GM12892 (cell line): Measurements from ENCODE around the gene SLC25A36.

Experiments used
- DNase-seq: peaks from one replicate; pipeline ENCODE4 v3.0.0; 2011; ENCODE audit not compliant: insufficient read length
- FAIRE-seq: peaks from 2 replicates; lab custom pipeline; 2011; peaks lifted over from hg19 to GRCh38; lab: Jason Lieb, UNC
- POLR2A ChIP-seq: IDR thresholded peaks from 2 replicates; pipeline ENCODE4 v1.6.1; 2011; ENCODE audit warnings: low read depth, low read length, control low read depth
- POLR2AphosphoS5 ChIP-seq: IDR thresholded peaks from 2 replicates; pipeline ENCODE4 v1.6.1; 2011; ENCODE audit warnings: low read depth, low read length, control low read depth
- TAF1 ChIP-seq: IDR thresholded peaks from 2 replicates; pipeline ENCODE4 v1.6.1; 2011; ENCODE audit warnings: low read depth, mild to moderate bottlenecking, control low read depth, low read length, borderline replicate concordance

Gene SLC25A36

GRCh38 chr3:140913728-140914127 is 27.9 kb upstream of the SLC25A36 start:
- TF ChIP-seq POLR2A (no peak), TAF1 (no peak), POLR2AphosphoS5 (no peak)
- DNase-seq (no peak), FAIRE-seq (no peak)

- TF ChIP-seq POLR2A: no peak
- no peak for TF ChIP-seq POLR2AphosphoS5
- no peak for TF ChIP-seq TAF1
- DNase-seq: no peak
- FAIRE-seq: no peak
These were observed 27.2 kb upstream of the SLC25A36 start for GRCh38 chr3:140914384-140914945.

GRCh38 chr3:140916603-140917002 is 25.0 kb upstream of the SLC25A36 start:
- FAIRE-seq: no peak
- TF ChIP-seq POLR2AphosphoS5: no peak
- no peak for TF ChIP-seq POLR2A
- no peak for TF ChIP-seq TAF1
- no peak for DNase-seq

- no peak for TF ChIP-seq TAF1
- no peak for TF ChIP-seq POLR2A
- TF ChIP-seq POLR2AphosphoS5: no peak
- FAIRE-seq: no peak
- DNase-seq: no peak
These were observed 23.9 kb upstream of the SLC25A36 start for GRCh38 chr3:140917772-140918171.

GRCh38 chr3:140920029-140920428 is 21.6 kb upstream of the SLC25A36 start:
- no peak for TF ChIP-seq POLR2AphosphoS5
- DNase-seq: no peak
- FAIRE-seq: no peak

GRCh38 chr3:140922634-140923033 is 19.0 kb upstream of the SLC25A36 start:
- TF ChIP-seq POLR2A (no peak), POLR2AphosphoS5 (no peak), TAF1 (no peak)
- no peak for FAIRE-seq
- DNase-seq: no peak

GRCh38 chr3:140924097-140924873 is 17.4 kb upstream of the SLC25A36 start:
- FAIRE-seq: no peak

GRCh38 chr3:140927279-140928069 is 14.2 kb upstream of the SLC25A36 start:
- FAIRE-seq (no peak), DNase-seq (no peak)
- TF ChIP-seq POLR2A: no peak
- TF ChIP-seq TAF1: no peak
- no peak for TF ChIP-seq POLR2AphosphoS5

More at GRCh38 chr3:140924097-140924873, 17.4 kb upstream of the SLC25A36 start:
- no peak for DNase-seq
- no peak for TF ChIP-seq POLR2AphosphoS5
- no peak for TF ChIP-seq TAF1
- no peak for TF ChIP-seq POLR2A

- FAIRE-seq: no peak
- TF ChIP-seq POLR2AphosphoS5: no peak
- no peak for TF ChIP-seq POLR2A
- TF ChIP-seq TAF1: no peak
- DNase-seq: no peak
These were observed 12.2 kb upstream of the SLC25A36 start for GRCh38 chr3:140929446-140929845.

GRCh38 chr3:140931016-140931454 is 10.6 kb upstream of the SLC25A36 start:
- DNase-seq (no peak), FAIRE-seq (no peak)
- no peak for TF ChIP-seq POLR2AphosphoS5
- TF ChIP-seq POLR2A: no peak
- TF ChIP-seq TAF1: no peak

- TF ChIP-seq POLR2AphosphoS5 (no peak), TAF1 (no peak), POLR2A (no peak)
- DNase-seq (no peak), FAIRE-seq (no peak)
These were observed 9.8 kb upstream of the SLC25A36 start for GRCh38 chr3:140931801-140932200.

GRCh38 chr3:140933109-140933508 is 8.5 kb upstream of the SLC25A36 start:
- TF ChIP-seq TAF1 (no peak), POLR2AphosphoS5 (no peak), POLR2A (no peak)

More at GRCh38 chr3:140933109-140933508, 8.5 kb upstream of the SLC25A36 start:
- FAIRE-seq (no peak), DNase-seq (no peak)
